H9 (cell line): Measurements from ENCODE around the gene CHCHD3. TPM values are rescaled to one million over a fixed set of nuclear protein-coding genes. Genes with fewer than 3 reads are reported as not detected.

Experiments
- DNase-seq: peaks from one replicate; pipeline ENCODE4 v3.0.0-alpha.2; 2017
- H2AFZ ChIP-seq: one replicate; pipeline ENCODE4 v1.6.1; 2013; ENCODE audit warnings: mild to moderate bottlenecking, low read length, control low read depth, moderate library complexity
- H2AK5ac ChIP-seq: 2 replicates; pipeline ENCODE4 v1.6.1; 2013; ENCODE audit warnings: low read length, control low read depth, mixed read lengths; ENCODE audit not compliant: insufficient read length
- H2BK120ac ChIP-seq: one replicate; pipeline ENCODE4 v1.6.1; 2013; ENCODE audit warnings: low read depth, mild to moderate bottlenecking, low read length, control low read depth, inconsistent platforms; ENCODE audit not compliant: poor library complexity, severe bottlenecking
- H2BK12ac ChIP-seq: 2 replicates; pipeline ENCODE4 v1.6.1; 2013; ENCODE audit warnings: low read length, control low read depth, mixed read lengths, low read depth; ENCODE audit not compliant: insufficient read length
- H2BK15ac ChIP-seq: 2 replicates; pipeline ENCODE4 v1.6.1; 2013; ENCODE audit warnings: low read depth, low read length, control low read depth
- H2BK20ac ChIP-seq: one replicate; pipeline ENCODE4 v1.6.1; 2013; ENCODE audit warnings: low read depth, mild to moderate bottlenecking, low read length, control low read depth, inconsistent platforms; ENCODE audit not compliant: poor library complexity, severe bottlenecking
- H2BK5ac ChIP-seq: 2 replicates; pipeline ENCODE4 v1.6.1; 2013; ENCODE audit warnings: low read length, control low read depth, mixed read lengths; ENCODE audit not compliant: insufficient read length
- H3K14ac ChIP-seq: 2 replicates; pipeline ENCODE4 v1.6.1; 2013; ENCODE audit warnings: low read length, control low read depth; ENCODE audit not compliant: insufficient read depth
- H3K18ac ChIP-seq: 2 replicates; pipeline ENCODE4 v1.6.1; 2013; ENCODE audit warnings: low read depth, mild to moderate bottlenecking, mixed read lengths, low read length, control low read depth; ENCODE audit not compliant: insufficient read length
- H3K23ac ChIP-seq: 2 replicates; pipeline ENCODE4 v1.6.1; 2013; ENCODE audit warnings: low read length, control low read depth, mixed read lengths, low read depth; ENCODE audit not compliant: insufficient read length
- H3K23me2 ChIP-seq: 2 replicates; pipeline ENCODE4 v1.6.1; 2013; ENCODE audit warnings: low read depth, mild to moderate bottlenecking, mixed read lengths, low read length, control low read depth; ENCODE audit not compliant: insufficient read length, poor library complexity, severe bottlenecking
- H3K27ac ChIP-seq: 2 replicates; pipeline ENCODE4 v1.5.1; 2013; ENCODE audit warnings: low read length, control low read depth, mixed read lengths, low read depth; ENCODE audit not compliant: insufficient read length
- H3K27me3 ChIP-seq: 2 replicates; pipeline ENCODE4 v1.6.1; 2013; ENCODE audit warnings: low read length, control low read depth, inconsistent platforms; ENCODE audit not compliant: insufficient read depth
- H3K4ac ChIP-seq: 2 replicates; pipeline ENCODE4 v1.6.1; 2013; ENCODE audit warnings: low read depth, mild to moderate bottlenecking, control low read depth, inconsistent platforms, low read length, moderate library complexity
- H3K4me1 ChIP-seq: 2 replicates; pipeline ENCODE4 v1.6.1; 2013; ENCODE audit warnings: low read length, control low read depth, inconsistent platforms; ENCODE audit not compliant: insufficient read depth
- H3K4me2 ChIP-seq: 2 replicates; pipeline ENCODE4 v1.6.1; 2013; ENCODE audit warnings: low read length, control low read depth, mixed read lengths; ENCODE audit not compliant: insufficient read length, insufficient read depth
- H3K56ac ChIP-seq: 2 replicates; pipeline ENCODE4 v1.6.1; 2013; ENCODE audit warnings: low read depth, mild to moderate bottlenecking, mixed read lengths, low read length, control low read depth; ENCODE audit not compliant: insufficient read length
- H3K79me1 ChIP-seq: 2 replicates; pipeline ENCODE4 v1.6.1; 2013; ENCODE audit warnings: low read depth, mild to moderate bottlenecking, moderate library complexity, low read length, control low read depth, inconsistent platforms; ENCODE audit not compliant: insufficient read depth, poor library complexity, severe bottlenecking
- H3K79me2 ChIP-seq: 2 replicates; pipeline ENCODE4 v1.6.1; 2013; ENCODE audit warnings: low read length, control low read depth, inconsistent platforms; ENCODE audit not compliant: insufficient read depth
- H3K9ac ChIP-seq: 2 replicates; pipeline ENCODE4 v1.6.1; 2013; ENCODE audit warnings: low read length, control low read depth, mixed read lengths; ENCODE audit not compliant: insufficient read length; ENCODE audit errors: extremely low read depth
- H3K9me3 ChIP-seq: one replicate; pipeline ENCODE4 v1.6.1; 2013; ENCODE audit warnings: low read depth, low read length, inconsistent platforms; ENCODE audit not compliant: control insufficient read depth
- H3T11ph ChIP-seq: one replicate; pipeline ENCODE4 v1.6.1; 2013; ENCODE audit warnings: mild to moderate bottlenecking, low read length, control low read depth, inconsistent platforms
- H4K20me1 ChIP-seq: one replicate; pipeline ENCODE4 v1.6.1; 2013; ENCODE audit not compliant: control insufficient read depth, insufficient read length, insufficient read depth
- H4K5ac ChIP-seq: 2 replicates; pipeline ENCODE4 v1.6.1; 2013; ENCODE audit warnings: low read depth, mild to moderate bottlenecking, mixed read lengths, low read length, control low read depth; ENCODE audit not compliant: insufficient read length
- H4K8ac ChIP-seq: replicated peaks from 2 replicates; pipeline ENCODE4 v1.6.1; 2013; ENCODE audit warnings: low read length, control low read depth, mixed read lengths, low read depth; ENCODE audit not compliant: insufficient read length
- H4K91ac ChIP-seq: 2 replicates; pipeline ENCODE4 v1.6.1; 2013; ENCODE audit warnings: low read depth, mild to moderate bottlenecking, moderate library complexity, mixed read lengths, low read length, control low read depth; ENCODE audit not compliant: insufficient read length
- H3K27ac Mint-ChIP-seq, 3 experiments: 2 replicates in 2 of 3; 3 replicates in 1 of 3; pipeline ENCODE4 v1.8.0; 2020 to 2021; ENCODE audit warnings: mixed read lengths in 3 of 3, mild to moderate bottlenecking in 1 of 3, moderate library complexity in 1 of 3
- H3K27me3 Mint-ChIP-seq: 2 replicates; pipeline ENCODE4 v1.8.0; 2021; ENCODE audit warnings: low read depth, mild to moderate bottlenecking, moderate library complexity, mixed read lengths
- H3K36me3 Mint-ChIP-seq, 3 experiments: 2 replicates in 2 of 3; 3 replicates in 1 of 3; pipeline ENCODE4 v1.8.0; 2020 to 2021; ENCODE audit warnings: low read depth in 3 of 3, mixed read lengths in 3 of 3; ENCODE audit not compliant: insufficient read depth in 1 of 3
- H3K4me1 Mint-ChIP-seq, 2 experiments: 2 replicates each; pipeline ENCODE4 v1.8.0; 2020; ENCODE audit warnings: mixed read lengths in 2 of 2
- H3K4me3 Mint-ChIP-seq, 2 experiments: 2 replicates in 1 of 2; 3 replicates in 1 of 2; pipeline ENCODE4 v1.8.0; 2020 to 2021; ENCODE audit warnings: mild to moderate bottlenecking in 2 of 2, mixed read lengths in 2 of 2, moderate library complexity in 1 of 2
- H3K9me3 Mint-ChIP-seq, 2 experiments: 2 replicates in 1 of 2; 3 replicates in 1 of 2; pipeline ENCODE4 v1.8.0; 2020; ENCODE audit warnings: mild to moderate bottlenecking in 2 of 2, mixed read lengths in 2 of 2, moderate library complexity in 1 of 2
- CTCF ChIP-seq: fragments of 200-600 bp; sonication (generic); conservative IDR thresholded peaks from 3 replicates; pipeline ENCODE4 v1.8.0; 2021; ENCODE audit warnings: antibody characterized with exemption, mild to moderate bottlenecking
- WGBS: extraction: QIAGEN DNeasy Blood & Tissue Kit; methylation state at CpG from one replicate; pipeline ENCODE4 v1.1.7; 2013; ENCODE audit warnings: missing lambda C conversion rate, low lambda C conversion rate, mixed read lengths; ENCODE audit not compliant: insufficient read length; ENCODE audit errors: extremely low coverage; 5-methylcytosine and 5-hydroxymethylcytosine counted together
- total RNA-seq: library from RNA; stranded (reverse); gene quantifications from 2 replicates; pipeline ENCODE4 v1.2.1, GENCODE V29; 2021

Gene CHCHD3
- total RNA-seq, 1 experiment from 2014 or later, result 104 TPM

DNA sequence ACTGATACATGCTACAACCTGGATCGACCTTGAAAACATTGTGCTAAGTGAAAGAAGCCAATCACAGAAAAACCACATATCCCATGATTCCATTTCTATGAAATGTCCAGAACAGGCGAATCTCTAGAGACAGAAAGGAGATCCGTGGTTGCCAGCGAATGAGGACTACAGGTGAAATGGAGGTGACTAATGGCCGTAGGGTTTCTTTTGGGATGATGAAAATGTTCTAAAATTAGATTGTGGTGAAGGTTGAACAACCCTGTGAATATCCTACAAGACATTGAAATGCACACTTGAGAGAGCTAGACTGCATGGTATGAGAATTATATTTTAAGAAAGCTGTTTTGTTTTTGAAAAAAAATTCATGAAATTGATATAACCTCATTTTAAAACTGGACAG lies 317.1 kb downstream of the CHCHD3 start:
- no peak overlapping the region for H2BK15ac ChIP-seq

More for the DNA sequence above, 317.1 kb downstream of the CHCHD3 start:
- Histone ChIP-seq H3T11ph (no peak overlapping the region), H2AK5ac (no peak overlapping the region), H3K56ac (no peak overlapping the region), H3K9ac (no peak overlapping the region), H3K14ac (no peak overlapping the region), H4K5ac (no peak overlapping the region), H3K23ac (no peak overlapping the region), H3K23me2 (no peaks in the 10 kb centered on the region), H4K8ac (no peak overlapping the region), H3K9me3 (no peaks in the 10 kb centered on the region), H3K27ac (no peak overlapping the region), H3K4me2 (no peak overlapping the region), H3K4ac (no peak overlapping the region), H3K27me3 (no peaks in the 10 kb centered on the region), H3K18ac (no peak overlapping the region), H2BK20ac (no peak overlapping the region), H3K4me1 (no peaks in the 10 kb centered on the region), H2BK120ac (no peak overlapping the region), H2BK12ac (no peak overlapping the region), H2BK5ac (no peak overlapping the region), H3K79me1 (no peaks in the 10 kb centered on the region), H4K20me1 (no peaks in the 10 kb centered on the region), H2AFZ (no peak overlapping the region), H3K79me2 (no peaks in the 10 kb centered on the region), H4K91ac (no peak overlapping the region)
- Mint-ChIP-seq H3K36me3 (peaks cover 0 to 5% (median 4%) of the 10 kb centered on the region in 3 experiments; a peak in 3 of 7 replicates), H3K27ac (no peak overlapping the region), H3K4me3 (no peak overlapping the region; a peak in 1 of 5 replicates), H3K27me3 (no peaks in the 10 kb centered on the region; the same call in none of the 2 replicates), H3K9me3 (peaks cover 6 to 8% of the 10 kb centered on the region in 2 experiments; a peak in 4 of 5 replicates), H3K4me1 (peaks cover 0 to 10% of the 10 kb centered on the region in 2 experiments; a peak in 1 of 4 replicates)
- TF ChIP-seq CTCF, result no peak
- WGBS, result no CpG with 5 or more reads among the region's 5 CpGs
- no peak for DNase-seq
